A549 (cell line): ENCODE data around the gene ADCY2. TPM values are rescaled to one million over a fixed set of nuclear protein-coding genes. Genes with fewer than 3 reads are reported as not detected.

ENCODE experiments used
- ATAC-seq, 2 experiments: fragments of 200-7000 bp in 1 of 2; fragments of >200 bp in 1 of 2; cut with Nextera tagmentation in 1 of 2; cut with Tn5 transposase in 1 of 2; 3 replicates each; pipeline versions ENCODE4 v1.8.0 to v1.9.1; 2018 to 2020; ENCODE audit warnings: mild to moderate bottlenecking in 1 of 2, moderate library complexity in 1 of 2
- CTCF ChIA-PET: fragments of 300-600 bp; sonication (Branson Sonifier 250); formaldehyde crosslinking; extraction: SDS; loops from one replicate; lab custom pipeline; 2021; ENCODE audit warnings: antibody characterized with exemption, inconsistent platforms; lab: Yijun Ruan, JAX
- POLR2A ChIA-PET: fragments of 350-600 bp; formaldehyde crosslinking; extraction: SDS; loops from one replicate; lab custom pipeline; 2021; ENCODE audit warnings: antibody characterized with exemption, inconsistent platforms; lab: Yijun Ruan, JAX
- DNase-seq, 2 experiments: peaks; one replicate each; pipeline versions ENCODE4 v3.0.0 to v3.0.0-alpha.2; 2011 to 2016; ENCODE audit warnings: low read depth in 1 of 2, low spot score in 1 of 2
- FAIRE-seq: peaks from 2 replicates; lab custom pipeline; 2011; peaks lifted over from hg19 to GRCh38; lab: Jason Lieb, UNC
- H3K27ac ChIP-seq, 2 experiments: fragments of >200 bp; sonication (Bioruptor Twin); formaldehyde crosslinking; 3 replicates each; pipeline ENCODE4 v1.5.1; 2016 to 2017
- H3K4me1 ChIP-seq: fragments of >200 bp; sonication (Bioruptor Twin); formaldehyde crosslinking; 3 replicates; pipeline ENCODE4 v1.6.1; 2016
- H3K4me2 ChIP-seq: fragments of >200 bp; sonication (Bioruptor Twin); formaldehyde crosslinking; 3 replicates; pipeline ENCODE4 v1.6.1; 2016
- H3K4me3 ChIP-seq: fragments of >200 bp; sonication (Bioruptor Twin); formaldehyde crosslinking; 3 replicates; pipeline ENCODE4 v1.5.1; 2016
- H3K9me3 ChIP-seq: fragments of >200 bp; sonication (Bioruptor Twin); formaldehyde crosslinking; 3 replicates; pipeline ENCODE4 v1.6.1; 2016
- CBX8 ChIP-seq: fragments of 200-600 bp; sonication (generic); IDR thresholded peaks from 2 replicates; pipeline ENCODE4 v1.6.1; 2016
- EP300 ChIP-seq, 2 experiments: fragments of >200 bp; sonication (Bioruptor Twin); formaldehyde crosslinking; IDR thresholded peaks; 2 replicates in 1 of 2; 3 replicates in 1 of 2; pipeline ENCODE4 v1.6.1; 2016 to 2017
- GATA3 ChIP-seq: IDR thresholded peaks from 2 replicates; pipeline ENCODE4 v1.6.1; 2012; ENCODE audit warnings: borderline replicate concordance
- HOXB13 ChIP-seq: fragments of 250-450 bp; sonication (Bioruptor Pico); IDR thresholded peaks from 2 replicates; pipeline ENCODE4 v1.5.0; 2020; ENCODE audit warnings: low read depth, mild to moderate bottlenecking, moderate library complexity
- JUN ChIP-seq, 2 experiments: fragments of >200 bp; sonication (Bioruptor Twin); formaldehyde crosslinking; IDR thresholded peaks; 2 replicates in 1 of 2; 3 replicates in 1 of 2; pipeline ENCODE4 v1.6.1; 2016 to 2017
- KDM1A ChIP-seq: fragments of 200-600 bp; sonication (generic); IDR thresholded peaks from 2 replicates; pipeline ENCODE4 v1.6.1; 2016; ENCODE audit warnings: low read depth, mild to moderate bottlenecking
- MAFK ChIP-seq: fragments of 450-650 bp; IDR thresholded peaks from 2 replicates; pipeline ENCODE4 v1.6.1; 2014; ENCODE audit not compliant: partially characterized antibody
- MAZ ChIP-seq: fragments of 150-350 bp; IDR thresholded peaks from 2 replicates; pipeline ENCODE4 v1.6.1; 2014; ENCODE audit warnings: antibody characterized with exemption, low read depth, low read length, borderline replicate concordance
- NFE2L2 ChIP-seq: fragments of 150-350 bp; conservative IDR thresholded peaks from 2 replicates; pipeline ENCODE4 v1.6.1; 2014; ENCODE audit warnings: low read length
- NPAS2 ChIP-seq: fragments of 250-450 bp; sonication (Bioruptor Pico); IDR thresholded peaks from 2 replicates; pipeline ENCODE4 v1.8.0; 2022; ENCODE audit warnings: mild to moderate bottlenecking, moderate library complexity, borderline replicate concordance
- POLR2AphosphoS2 ChIP-seq: conservative IDR thresholded peaks from 2 replicates; pipeline ENCODE4 v1.6.1; 2012; ENCODE audit warnings: low read length, improper control_type of control experiment, inconsistent platforms
- RARB ChIP-seq: fragments of 250-450 bp; sonication (Bioruptor Pico); IDR thresholded peaks from 2 replicates; pipeline ENCODE4 v1.8.0; 2021; ENCODE audit warnings: mild to moderate bottlenecking, moderate library complexity
- RCOR1 ChIP-seq: fragments of 150-350 bp; IDR thresholded peaks from 2 replicates; pipeline ENCODE4 v1.6.1; 2014; ENCODE audit warnings: antibody characterized with exemption, low read length, low read depth
- RFX5 ChIP-seq: fragments of 450-650 bp; IDR thresholded peaks from 2 replicates; pipeline ENCODE4 v1.7.1; 2014; ENCODE audit warnings: antibody characterized with exemption, mild to moderate bottlenecking, moderate library complexity
- RNF2 ChIP-seq: fragments of 200-600 bp; sonication (generic); IDR thresholded peaks from 2 replicates; pipeline ENCODE4 v1.6.1; 2016; ENCODE audit warnings: low read depth, mild to moderate bottlenecking, antibody characterized with exemption, moderate library complexity, borderline replicate concordance
- ZSCAN20 ChIP-seq: fragments of 250-450 bp; sonication (Bioruptor Pico); IDR thresholded peaks from 2 replicates; pipeline ENCODE4 v1.8.0; 2022; ENCODE audit warnings: mild to moderate bottlenecking, moderate library complexity
- WGBS: methylation state at CpG from one replicate; pipeline ENCODE4 v1.1.6; 2017; ENCODE audit errors: missing lambda C conversion rate; 5-methylcytosine and 5-hydroxymethylcytosine counted together
- polyA plus RNA-seq, 4 experiments: library from polyadenylated mRNA; depleted of rRNA in 3 of 4; stranded (reverse); fragments of >200 nt; fragmentation: RNase III in 1 of 4; extraction: RNeasy Plus Mini Kit Qiagen cat#74134 plus additional on column Dnase treatment in 1 of 4; gene quantifications; 2 replicates in 3 of 4; 3 replicates in 1 of 4; pipeline ENCODE4 v1.2.3, GENCODE V29; 2011 to 2017
- TF ChIP-seq, protein P1 (sequence below): IDR thresholded peaks from 2 replicates; pipeline ENCODE4 v1.6.1; 2012
- TF ChIP-seq, protein P2 (sequence below): fragments of 250-450 bp; sonication (Bioruptor Pico); IDR thresholded peaks from 2 replicates; pipeline ENCODE4 v1.5.0; 2021; ENCODE audit warnings: mild to moderate bottlenecking, moderate library complexity, borderline replicate concordance
- TF ChIP-seq, protein P3 (sequence below): fragments of 450-650 bp; IDR thresholded peaks from 2 replicates; pipeline ENCODE4 v1.6.1; 2014; ENCODE audit warnings: antibody characterized with exemption
- TF ChIP-seq, protein P4 (sequence below): fragments of >200 bp; sonication (Bioruptor Twin); formaldehyde crosslinking; IDR thresholded peaks from 3 replicates; pipeline ENCODE4 v1.6.1; 2016
- TF ChIP-seq, protein P5 (sequence below): fragments of >200 bp; sonication (Bioruptor Twin); formaldehyde crosslinking; IDR thresholded peaks from 2 replicates; pipeline ENCODE4 v1.6.1; 2016

ADCY2 gene
- polyA plus RNA-seq, 2 of the 4 experiments (the other 2 are of a cell fraction): not detected

DNA sequence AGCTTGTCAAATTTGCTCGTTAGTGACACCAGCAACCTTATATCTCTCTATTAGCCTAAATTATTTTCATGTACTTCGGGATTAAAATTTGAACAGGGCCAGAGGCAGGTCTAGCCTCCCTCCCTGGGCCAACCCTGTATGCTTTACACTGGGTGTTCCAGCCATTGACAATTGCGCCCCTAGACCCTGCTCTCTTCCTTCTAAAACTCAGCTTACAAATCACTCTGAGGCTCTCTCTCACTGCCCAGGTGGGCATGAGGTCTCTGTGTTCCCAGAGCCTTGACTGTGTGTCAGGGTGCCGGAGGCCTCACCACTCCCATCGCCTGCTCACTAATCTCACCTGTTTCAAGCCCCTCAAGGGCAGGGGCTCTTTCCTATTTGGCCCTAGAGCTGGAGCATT is 461.4 kb downstream of the ADCY2 start:
- FAIRE-seq: no peak

DNA sequence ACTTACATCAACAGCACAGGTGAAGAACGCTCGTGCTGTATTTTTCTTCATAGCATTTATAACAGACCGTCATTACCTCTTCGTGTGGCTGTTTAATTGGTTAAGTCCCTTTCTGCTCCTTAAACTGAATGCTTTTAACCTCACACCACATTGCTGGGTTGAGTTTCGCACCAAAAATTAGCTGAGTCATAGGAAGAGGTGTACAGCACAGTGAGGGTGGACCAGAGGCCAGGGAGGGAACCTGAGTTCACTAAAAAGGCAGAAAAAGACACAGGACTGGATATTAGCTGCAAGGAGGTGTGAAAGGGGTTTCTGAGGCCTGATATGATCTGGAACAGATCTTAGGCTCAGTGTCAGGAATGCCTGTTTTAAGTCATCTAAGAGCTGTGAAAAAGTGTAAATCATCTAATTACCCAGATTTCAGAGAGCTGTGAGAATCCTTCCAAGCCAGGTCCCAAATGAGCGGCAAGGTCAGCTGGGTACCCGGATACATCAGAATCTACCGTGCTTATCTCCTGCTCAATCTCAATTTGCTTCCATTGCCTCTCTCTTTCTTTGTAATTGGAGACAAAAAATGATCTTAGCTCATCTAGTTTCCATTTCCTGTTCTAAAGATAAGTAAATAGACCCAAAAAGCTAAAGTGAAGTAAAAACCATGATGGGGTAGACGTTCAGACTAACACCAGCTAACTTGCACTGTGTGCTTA is 462.1 kb downstream of the ADCY2 start:
- no peaks in the 10 kb centered on the region; the same call in 2 of the 3 replicates for H3K9me3 ChIP-seq
- ChIA-PET POLR2A (interaction anchor here (1.5 kb wide), 1 partner anchor 11 kb away, joined by 8 read pairs; the partner anchor contains the start of genes FASTKD3 and MTRR), CTCF (interaction anchor here (0.6 to 1.8 kb wide), 6 partner anchors 9 to 221 kb away, joined by 3 to 6 read pairs (median 4); partner anchors contain the start of gene MTRR)
- ATAC-seq: no peak; a peak in 1 of 6 replicates
- H3K4me1 ChIP-seq: peaks cover 5% of the 10 kb centered on the region
- no peak for DNase-seq
- WGBS: 88% methylated on average over 9 of the region's 9 CpGs
- FAIRE-seq: no peak
- H3K4me2 ChIP-seq: no peak overlapping the region
- 0 out of 2 replicates have a peak, but pooled peaks have one; percentile 24 for TF ChIP-seq NFE2L2
- TF ChIP-seq KDM1A: no peak
- peak; percentile 63 for TF ChIP-seq MAFK
- no peak overlapping the region for H3K4me3 ChIP-seq
- peak overlapping the region; percentile 5 to 51; a peak in 3 of 6 replicates for H3K27ac ChIP-seq

More for the DNA sequence above, 461.4 kb downstream of the ADCY2 start:
- peak overlapping the region in 1 of 2 experiments; percentile 51; a peak in 2 of 6 replicates for H3K27ac ChIP-seq
- no peaks in the 10 kb centered on the region; the same call in 2 of the 3 replicates for H3K9me3 ChIP-seq
- ChIA-PET POLR2A (interaction anchor here (1.5 kb wide), 1 partner anchor 12 kb away, joined by 8 read pairs; the partner anchor contains the start of genes FASTKD3 and MTRR), CTCF (interaction anchor here (0.6 to 1.5 kb wide), 4 partner anchors 8 to 220 kb away, joined by 3 to 6 read pairs (median 4); partner anchors contain the start of gene MTRR)
- no peak overlapping the region for H3K4me3 ChIP-seq
- no peak overlapping the region for H3K4me2 ChIP-seq
- DNase-seq (no peak), ATAC-seq (peak in 1 of 2 experiments; percentile 49; a peak in 3 of 6 replicates)
- 75% methylated on average over 5 of the region's 5 CpGs for whole genome bisulfite sequencing
- H3K4me1 ChIP-seq: peaks cover 5% of the 10 kb centered on the region
- TF ChIP-seq, protein P1, sequence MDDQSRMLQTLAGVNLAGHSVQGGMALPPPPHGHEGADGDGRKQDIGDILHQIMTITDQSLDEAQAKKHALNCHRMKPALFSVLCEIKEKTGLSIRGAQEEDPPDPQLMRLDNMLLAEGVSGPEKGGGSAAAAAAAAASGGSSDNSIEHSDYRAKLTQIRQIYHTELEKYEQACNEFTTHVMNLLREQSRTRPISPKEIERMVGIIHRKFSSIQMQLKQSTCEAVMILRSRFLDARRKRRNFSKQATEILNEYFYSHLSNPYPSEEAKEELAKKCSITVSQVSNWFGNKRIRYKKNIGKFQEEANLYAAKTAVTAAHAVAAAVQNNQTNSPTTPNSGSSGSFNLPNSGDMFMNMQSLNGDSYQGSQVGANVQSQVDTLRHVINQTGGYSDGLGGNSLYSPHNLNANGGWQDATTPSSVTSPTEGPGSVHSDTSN: no peak
- TF ChIP-seq JUN (IDR thresholded peaks at IDR 0.05) (no peak), RNF2 (no peak), KDM1A (no peak), EP300 (IDR thresholded peaks at IDR 0.05) (no peak), ZSCAN20 (CRISPR knock-in tag) (no peak), RARB (CRISPR knock-in tag) (no peak), NPAS2 (CRISPR knock-in tag) (no peak), MAZ (no peak), GATA3 (no peak), RCOR1 (no peak), POLR2AphosphoS2 (no peak), MAFK (no peak), CBX8 (no peak), HOXB13 (CRISPR knock-in tag) (no peak), RFX5 (no peak)
- TF ChIP-seq, protein P2, sequence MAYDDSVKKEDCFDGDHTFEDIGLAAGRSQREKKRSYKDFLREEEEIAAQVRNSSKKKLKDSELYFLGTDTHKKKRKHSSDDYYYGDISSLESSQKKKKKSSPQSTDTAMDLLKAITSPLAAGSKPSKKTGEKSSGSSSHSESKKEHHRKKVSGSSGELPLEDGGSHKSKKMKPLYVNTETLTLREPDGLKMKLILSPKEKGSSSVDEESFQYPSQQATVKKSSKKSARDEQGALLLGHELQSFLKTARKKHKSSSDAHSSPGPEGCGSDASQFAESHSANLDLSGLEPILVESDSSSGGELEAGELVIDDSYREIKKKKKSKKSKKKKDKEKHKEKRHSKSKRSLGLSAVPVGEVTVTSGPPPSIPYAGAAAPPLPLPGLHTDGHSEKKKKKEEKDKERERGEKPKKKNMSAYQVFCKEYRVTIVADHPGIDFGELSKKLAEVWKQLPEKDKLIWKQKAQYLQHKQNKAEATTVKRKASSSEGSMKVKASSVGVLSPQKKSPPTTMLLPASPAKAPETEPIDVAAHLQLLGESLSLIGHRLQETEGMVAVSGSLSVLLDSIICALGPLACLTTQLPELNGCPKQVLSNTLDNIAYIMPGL (CRISPR knock-in tag): no peak
- TF ChIP-seq, protein P3, sequence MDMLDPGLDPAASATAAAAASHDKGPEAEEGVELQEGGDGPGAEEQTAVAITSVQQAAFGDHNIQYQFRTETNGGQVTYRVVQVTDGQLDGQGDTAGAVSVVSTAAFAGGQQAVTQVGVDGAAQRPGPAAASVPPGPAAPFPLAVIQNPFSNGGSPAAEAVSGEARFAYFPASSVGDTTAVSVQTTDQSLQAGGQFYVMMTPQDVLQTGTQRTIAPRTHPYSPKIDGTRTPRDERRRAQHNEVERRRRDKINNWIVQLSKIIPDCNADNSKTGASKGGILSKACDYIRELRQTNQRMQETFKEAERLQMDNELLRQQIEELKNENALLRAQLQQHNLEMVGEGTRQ: no peak
- TF ChIP-seq, protein P4, sequence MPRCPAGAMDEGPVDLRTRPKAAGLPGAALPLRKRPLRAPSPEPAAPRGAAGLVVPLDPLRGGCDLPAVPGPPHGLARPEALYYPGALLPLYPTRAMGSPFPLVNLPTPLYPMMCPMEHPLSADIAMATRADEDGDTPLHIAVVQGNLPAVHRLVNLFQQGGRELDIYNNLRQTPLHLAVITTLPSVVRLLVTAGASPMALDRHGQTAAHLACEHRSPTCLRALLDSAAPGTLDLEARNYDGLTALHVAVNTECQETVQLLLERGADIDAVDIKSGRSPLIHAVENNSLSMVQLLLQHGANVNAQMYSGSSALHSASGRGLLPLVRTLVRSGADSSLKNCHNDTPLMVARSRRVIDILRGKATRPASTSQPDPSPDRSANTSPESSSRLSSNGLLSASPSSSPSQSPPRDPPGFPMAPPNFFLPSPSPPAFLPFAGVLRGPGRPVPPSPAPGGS: no peak
- TF ChIP-seq, protein P5, sequence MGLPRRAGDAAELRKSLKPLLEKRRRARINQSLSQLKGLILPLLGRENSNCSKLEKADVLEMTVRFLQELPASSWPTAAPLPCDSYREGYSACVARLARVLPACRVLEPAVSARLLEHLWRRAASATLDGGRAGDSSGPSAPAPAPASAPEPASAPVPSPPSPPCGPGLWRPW: no peak
